Measurements from ENCODE around the gene ZNF428.
"Not testable (repeated sequence)": the region's sequence is repeated elsewhere in the genome, so short reads cannot be mapped to it uniquely, and the experiment has no call there.

Gene ZNF428

DNA sequence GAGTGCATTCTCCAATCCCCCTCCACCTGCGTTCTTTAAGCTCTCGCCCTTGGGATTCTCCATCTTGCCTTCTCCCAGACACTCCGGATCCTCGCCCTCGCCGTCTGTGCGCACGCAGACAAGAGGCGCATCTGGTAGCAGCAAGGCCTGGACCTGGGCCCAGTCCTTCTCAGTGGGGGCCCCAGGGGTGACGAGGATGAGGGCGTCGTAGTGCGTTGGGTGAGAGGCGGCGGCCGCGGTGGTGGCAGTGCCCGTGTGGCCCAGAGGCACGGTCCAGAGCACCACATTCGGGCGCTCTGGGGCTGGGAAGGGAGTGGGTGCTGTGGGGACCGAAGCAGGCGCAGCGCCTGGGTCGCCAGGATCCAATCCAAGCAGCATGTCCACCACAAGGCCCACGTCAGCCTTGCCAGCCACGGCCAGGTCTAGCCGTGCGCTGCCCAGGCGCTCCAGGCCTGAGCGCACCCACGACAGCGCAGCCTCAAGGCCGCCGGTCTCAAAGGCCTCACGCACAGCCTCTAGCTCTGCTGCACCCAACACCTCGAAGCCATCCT, 26.6 kb downstream of the ZNF428 start:
- no peak for DNase-seq (ENCODE audit: low read depth in 2 of 2)

DNA sequence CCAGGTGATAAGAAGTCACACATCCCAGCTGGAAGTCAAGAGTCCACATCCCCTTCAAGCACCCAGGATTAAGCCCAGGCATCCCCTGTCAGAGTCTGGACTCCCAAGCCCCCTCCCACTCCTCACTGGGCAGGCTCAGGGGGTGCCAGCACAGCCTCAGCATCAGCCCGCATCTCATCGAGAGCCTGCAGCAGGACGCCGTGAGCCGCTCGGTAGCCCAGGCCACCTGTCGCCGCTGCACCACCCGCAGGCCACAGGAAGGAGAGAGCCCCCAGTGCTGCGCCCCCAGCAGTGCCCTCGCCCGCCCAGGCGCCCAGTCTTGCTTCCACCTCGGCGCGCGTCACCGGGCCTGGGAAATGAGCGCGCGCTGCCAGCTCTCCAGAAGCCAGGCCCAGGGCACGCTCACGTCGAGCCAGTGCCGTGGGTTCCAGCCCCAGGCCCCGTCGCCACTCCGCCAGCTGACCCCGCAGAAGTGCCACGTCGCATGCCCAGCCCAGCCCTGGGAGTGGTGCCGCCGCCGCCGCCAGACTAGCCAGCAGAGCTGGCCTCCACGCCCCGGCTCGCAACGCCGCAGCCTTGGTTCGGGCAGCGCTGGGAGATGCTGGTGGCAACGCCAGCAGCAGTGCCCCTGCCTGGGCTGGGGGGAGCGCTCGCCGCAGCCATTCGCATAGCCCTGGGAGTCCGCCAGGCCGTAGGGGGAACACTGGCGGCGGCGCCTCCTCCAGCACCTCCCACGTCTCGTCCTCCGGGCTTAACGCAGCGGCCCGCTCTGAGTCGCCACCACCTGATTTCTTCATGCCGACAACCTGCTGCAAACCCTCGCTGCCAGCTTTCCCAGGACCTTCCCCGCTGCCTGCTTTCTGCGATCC, 27.3 kb downstream of the ZNF428 start:
- DNase-seq (ENCODE audit: low read depth in 2 of 2): no peak

DNA sequence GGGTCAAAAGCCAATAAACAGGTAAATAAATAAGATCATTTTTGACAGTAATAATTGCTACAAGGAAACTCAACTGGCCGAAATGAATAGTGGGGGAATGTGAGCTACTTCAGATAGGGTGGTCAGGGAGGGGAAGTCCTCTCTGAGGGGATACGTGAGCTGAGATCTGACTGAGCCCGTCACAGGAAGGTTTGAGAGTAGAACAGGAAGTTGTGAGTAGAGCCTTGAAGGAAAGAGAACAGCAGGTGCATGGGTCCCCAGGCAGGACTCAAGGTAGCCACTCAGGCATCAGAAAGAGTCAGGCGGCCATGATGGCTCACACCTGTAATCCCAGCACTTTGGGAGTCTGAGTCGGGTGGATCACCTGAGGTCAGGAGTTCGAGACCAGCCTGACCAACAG, 29.8 kb downstream of the ZNF428 start:
- no peak for DNase-seq (ENCODE audit: low read depth in 2 of 2)

DNA sequence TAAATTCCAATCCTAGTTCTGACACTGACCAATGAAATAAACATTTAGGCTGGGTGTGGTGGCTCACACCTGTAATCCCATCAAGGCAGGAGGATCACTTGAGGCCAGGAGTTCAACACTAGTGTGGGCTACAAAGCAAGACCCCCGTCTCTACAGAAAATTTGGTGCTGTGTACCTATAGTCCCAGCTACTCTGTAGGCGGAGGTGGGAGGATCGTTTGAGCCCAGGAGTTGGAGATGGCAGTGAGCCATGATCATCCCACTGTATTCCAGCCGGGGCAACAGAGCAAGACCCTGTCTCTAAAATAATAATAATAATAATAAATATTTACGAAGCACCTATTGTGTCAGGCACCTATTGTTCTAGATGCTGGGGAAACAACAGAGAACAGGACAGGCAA, 30.2 kb downstream of the ZNF428 start:
- no peak for DNase-seq (ENCODE audit: low read depth in 2 of 2)

DNA sequence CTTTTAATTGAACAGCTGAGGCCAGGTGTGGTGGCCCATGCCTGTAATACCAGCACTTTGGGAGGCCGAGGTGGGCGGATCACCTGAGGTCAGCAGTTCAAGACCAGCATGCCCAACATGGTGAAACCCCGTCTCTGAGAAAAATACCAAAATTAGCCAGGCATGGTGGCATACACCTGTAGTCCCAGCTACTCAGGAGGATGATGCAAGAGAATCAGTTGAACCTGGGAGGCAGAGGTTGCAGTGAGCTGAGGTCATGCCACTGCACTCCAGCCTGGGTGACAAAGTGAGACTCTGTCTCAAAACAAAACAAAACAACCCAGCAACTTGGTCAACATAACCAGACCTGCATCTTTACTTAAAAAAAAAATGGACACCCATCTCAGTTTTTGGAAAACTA, 32.4 kb downstream of the ZNF428 start:
- DNase-seq (ENCODE audit: low read depth in 2 of 2): not testable (repeated sequence)

DNA sequence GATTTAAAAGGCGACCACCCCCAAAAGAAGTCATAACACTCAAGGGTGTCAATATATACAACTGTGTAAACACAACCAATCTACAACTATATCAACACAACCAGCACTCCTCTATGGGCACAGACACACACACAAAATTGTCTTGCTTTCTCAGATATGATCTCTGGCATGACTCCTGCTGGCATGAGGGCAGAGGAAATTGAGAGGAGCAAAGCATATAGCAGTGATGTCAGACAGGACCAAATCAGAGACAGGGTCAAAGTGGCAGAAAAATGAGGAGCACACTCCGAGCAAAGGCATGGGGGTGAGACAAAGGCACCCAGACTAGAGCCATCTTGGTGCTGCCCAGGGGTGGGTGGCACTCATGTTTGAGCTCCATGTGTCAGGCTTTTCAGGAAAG, 33.1 kb downstream of the ZNF428 start:
- no peak for DNase-seq (ENCODE audit: low read depth in 2 of 2)

DNA sequence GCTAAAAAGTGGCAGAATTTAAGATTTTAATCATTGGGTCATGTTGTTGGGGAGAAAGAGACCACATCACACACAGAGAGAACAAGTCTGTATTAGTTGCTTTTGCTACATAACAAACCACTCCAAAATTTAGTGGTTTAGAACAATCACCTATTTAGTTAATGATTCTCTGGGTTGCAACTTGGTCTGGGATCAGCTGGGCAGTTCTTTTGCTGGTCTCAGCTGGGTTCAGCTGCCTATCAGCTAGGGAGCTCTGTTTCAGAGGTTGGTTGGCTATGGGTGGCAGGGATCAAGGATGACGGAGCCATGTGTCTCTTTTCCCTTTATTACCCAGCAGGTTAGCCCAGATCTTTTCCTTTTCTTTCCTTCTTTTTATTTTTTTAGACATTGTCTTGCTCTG, 34.9 kb downstream of the ZNF428 start:
- DNase-seq (ENCODE audit: low read depth in 2 of 2): no peak

DNA sequence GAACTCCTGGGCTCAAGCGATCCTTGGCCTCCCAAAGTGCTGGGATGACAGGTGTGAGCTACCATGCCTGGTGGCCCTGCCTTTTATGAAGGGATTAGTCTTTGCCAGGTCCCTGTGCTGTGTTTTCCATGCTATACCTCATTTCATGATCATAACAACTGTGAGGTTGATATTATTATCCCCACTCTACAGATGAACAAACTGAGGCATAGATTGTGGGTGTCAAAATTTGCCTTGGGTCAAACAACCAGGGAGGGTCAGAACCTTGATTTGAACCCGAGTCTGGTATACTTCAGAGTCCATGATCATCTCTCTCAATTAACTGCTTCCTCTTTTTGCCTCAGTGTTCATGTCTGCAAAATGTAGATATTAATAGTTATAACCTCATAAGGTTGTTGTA, 36.9 kb downstream of the ZNF428 start:
- DNase-seq (ENCODE audit: low read depth in 2 of 2): no peak

DNA sequence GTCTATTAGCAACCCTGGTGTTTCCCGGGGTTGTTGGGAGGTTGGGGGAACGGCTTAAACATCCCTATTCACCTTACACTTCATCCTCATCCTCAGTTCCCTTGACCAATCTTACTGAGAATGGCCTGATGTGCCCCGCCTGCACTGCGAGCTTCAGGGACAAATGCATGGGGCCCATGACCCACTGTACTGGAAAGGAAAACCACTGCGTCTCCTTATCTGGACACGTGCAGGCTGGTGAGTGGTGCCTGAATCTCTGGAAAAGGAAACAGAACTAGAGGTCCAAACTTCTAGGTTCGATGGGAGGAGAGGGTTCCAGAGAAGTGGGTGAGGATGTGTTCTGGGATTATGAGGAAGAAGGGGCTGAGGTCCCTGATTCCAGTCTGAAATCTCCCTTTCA, 38.0 kb downstream of the ZNF428 start:
- no peak for DNase-seq (ENCODE audit: low read depth in 2 of 2)

DNA sequence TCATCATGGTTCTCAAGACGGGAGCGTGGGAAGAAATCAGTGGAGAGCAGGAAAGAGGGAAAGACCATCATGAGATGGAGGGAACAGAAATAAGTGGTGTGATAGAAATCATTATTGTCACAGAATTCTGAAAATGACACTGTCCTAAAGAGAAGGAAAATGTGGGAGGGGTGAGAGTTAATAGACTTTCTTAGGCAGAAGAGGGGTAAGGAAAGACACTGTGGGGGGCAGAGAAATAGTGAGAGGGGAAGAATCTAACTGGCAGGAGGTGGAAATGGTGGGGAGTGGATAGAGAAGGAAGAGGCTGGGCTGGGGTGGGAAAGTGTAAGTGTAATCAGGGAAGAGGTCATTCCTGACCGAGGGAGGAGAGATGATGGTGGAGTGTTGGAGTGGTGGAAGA, 40.6 kb downstream of the ZNF428 start:
- DNase-seq (ENCODE audit: low read depth in 2 of 2): no peak

DNA sequence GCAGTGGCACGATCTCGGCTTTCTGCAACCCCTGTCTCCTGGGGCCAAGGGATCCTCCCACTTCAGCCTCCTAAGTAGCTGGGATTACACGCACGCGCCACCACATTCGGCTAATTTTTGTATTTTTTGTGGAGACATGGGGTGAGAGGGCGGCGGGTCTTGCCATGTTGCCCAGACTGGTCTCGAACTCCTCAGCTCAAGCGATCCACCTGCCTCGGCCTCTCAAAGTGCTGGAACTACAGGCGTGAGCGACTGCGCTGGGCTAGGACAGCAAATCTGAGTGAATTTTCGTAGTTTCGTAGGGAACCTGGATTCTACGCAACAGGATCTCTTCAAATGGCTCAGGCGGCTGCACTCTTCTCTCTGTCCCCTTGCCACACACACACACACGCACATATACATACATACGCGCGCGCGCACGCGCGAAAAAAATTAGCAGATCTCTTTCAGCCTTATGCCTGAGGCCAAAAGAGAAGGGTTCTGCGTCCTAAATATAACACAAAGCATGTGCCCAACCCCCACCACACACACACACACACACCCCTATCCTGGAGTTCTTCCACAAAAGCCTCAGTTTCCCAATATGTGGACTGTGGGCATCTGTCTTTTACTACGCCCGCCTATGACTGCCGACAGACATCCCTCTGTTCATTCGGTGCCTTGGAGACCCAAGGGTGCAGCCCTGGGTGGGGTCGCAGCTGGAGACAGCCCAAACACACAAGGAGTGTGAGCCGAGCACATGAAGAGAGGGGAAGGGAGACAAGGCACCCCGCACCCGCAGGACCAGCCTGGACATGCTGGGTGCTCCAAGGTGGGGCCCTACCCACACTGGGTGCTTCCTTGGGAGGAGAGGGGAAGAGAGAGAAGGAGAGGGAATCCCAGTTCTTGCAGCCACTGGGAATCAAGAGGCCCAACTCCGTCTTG, 43.2 kb downstream of the ZNF428 start:
- no peak for DNase-seq (ENCODE audit: low read depth in 2 of 2)

DNA sequence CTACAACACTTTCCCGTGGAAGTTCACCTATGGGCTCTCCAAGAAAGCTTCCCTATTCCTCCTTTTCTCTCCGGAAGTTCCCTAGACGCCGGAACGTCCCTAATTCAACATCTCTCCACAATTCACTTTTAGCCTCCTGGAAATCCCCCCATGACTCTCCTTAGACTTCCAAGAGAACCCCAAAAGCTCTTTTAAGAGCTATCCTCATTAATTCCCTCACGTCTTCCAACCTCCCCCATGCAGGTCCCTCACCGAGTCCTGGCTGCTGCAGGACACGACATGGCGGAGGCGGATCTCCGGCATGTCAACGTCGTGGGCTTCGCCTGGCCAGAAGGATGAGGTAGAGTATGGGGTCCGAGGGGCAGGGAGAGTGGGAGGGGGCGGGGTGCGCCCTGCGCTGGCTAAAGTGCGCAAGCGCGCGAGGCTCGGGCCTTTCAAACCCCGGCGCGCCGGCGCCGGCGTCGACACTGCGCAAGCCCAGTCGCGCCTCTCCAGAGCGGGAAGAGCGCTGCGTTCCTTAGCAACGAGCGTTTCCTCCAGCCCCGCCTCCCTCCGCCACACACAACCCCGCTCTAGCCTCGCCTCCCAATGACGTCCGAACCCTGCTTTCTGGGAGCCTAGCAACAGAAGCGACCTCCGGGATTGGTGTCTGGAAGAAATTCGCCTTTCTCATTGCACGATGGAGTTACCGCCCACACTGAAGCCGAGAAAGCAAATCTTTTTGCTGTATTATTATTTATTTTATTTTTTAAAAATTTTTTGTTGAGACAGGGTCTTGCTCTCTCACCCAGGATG, 44.1 kb downstream of the ZNF428 start, which contains the start of the genes PINLYP and XRCC1:
Gene PINLYP, plus strand, starts transcription at position 646 of the 795 bp plus-strand sequence. CDS start 1,391 bp downstream, outside the sequence.
Gene XRCC1, minus strand, starts transcription at position 372 of the 795 bp plus-strand sequence. Its CDS starts 69 bp downstream, at position 303.
- peak; percentile 82 to 90 for DNase-seq (ENCODE audit: low read depth in 2 of 2)

DNA sequence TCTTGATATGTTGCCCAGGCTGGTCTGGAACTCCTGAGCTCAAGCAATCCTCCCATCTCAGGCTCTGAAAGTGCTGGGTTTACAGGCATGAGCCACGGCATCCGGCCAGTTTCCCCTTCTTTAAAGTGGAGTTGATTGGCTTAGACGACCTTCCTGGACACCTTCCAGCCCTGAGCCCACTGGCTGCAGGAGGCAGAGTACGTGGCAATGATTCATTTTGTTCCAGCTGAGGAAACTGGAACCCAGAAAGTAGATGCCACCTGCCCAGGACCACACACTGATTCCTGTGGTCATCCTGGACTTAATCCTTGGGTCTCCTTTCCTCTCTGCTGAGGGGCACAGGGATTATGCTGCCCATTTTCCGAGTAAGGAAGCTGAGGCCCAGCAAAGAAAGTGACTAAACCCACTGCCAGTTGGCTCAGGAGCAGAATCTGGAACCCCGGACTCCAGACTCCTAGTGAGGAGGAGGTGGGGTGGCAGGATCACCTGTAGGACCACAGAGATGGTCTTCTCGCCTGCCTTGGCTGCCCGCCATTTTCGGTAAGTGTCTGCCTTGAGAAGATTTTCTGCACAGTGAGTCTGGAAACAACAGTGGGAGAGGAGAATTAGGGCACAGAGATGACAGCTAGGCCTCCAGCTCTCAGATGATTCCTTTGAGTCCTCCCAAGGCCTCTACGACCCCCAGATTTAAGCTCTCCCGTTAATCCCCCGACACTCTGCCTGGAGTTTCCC, 44.8 kb downstream of the ZNF428 start:
- DNase-seq (ENCODE audit: low read depth in 2 of 2): no peak

DNA sequence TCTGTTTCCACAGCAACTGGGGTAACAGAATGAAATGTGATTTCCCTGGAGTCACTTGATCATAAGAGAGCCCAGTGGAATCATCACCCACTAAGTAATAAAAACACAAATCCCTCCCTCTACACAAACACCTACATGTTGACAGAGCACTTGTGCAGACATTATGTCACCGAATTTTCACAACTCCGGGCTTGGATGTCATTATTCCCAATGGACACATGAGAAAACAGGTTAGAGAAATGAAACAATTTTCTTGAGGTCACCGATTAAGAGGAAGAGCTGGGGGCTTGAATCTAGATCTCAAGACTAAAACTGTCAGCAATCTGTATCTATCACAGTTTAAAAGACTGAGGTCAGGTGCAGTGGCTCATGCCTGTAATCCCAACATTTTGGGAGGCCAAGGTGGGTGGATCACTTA, 47.2 kb downstream of the ZNF428 start:
- no peak for DNase-seq (ENCODE audit: low read depth in 2 of 2)

DNA sequence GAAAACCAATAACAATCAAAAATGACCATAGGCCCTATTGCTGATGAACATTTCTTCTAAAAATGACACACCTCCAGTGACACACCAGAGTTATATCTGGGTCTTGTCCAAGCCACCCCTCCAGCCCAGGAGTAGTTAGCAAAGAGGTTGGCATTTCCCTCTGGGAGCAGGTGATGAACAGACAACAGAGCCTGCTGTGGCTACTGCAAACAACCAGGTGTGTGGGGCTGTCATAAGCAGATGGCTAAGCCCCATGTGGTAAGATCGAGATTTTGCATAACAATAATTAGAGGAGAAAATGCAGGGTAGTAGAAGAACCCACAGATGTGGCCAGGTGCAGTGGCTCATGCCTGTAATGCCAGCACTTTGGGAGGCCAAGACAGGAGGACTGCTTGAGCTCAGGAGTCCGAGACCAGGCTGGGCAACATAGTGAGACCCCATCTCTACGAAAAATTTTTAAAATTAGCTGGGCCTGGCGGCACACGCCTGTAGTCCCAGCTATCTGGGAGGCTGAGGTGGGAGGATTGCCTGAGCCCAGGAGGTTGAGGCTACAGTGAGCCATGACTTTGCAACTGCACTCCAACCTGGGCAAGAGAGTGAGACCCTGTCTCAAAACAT, 49.1 kb downstream of the ZNF428 start:
- no peak for DNase-seq (ENCODE audit: low read depth in 2 of 2)

DNA sequence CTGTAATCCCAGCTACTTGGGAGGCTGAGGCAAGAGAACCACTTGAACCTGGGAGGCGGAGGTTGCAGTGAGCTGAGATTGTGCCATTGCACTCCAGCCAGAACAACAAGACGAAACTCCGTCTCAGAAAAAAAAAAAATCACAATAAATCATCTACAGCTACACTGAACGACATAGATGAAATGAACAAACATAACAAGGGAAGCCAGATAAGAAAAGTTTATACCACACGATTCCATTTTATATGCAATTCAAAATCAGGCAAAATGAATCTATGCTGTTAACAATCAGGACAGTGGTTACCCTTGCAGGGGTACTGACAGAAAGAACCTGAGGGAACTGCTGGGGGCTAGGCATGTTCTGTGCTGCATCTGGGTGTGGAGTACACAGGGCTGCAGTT, 49.8 kb downstream of the ZNF428 start:
- no peak for DNase-seq (ENCODE audit: low read depth in 2 of 2)

DNA sequence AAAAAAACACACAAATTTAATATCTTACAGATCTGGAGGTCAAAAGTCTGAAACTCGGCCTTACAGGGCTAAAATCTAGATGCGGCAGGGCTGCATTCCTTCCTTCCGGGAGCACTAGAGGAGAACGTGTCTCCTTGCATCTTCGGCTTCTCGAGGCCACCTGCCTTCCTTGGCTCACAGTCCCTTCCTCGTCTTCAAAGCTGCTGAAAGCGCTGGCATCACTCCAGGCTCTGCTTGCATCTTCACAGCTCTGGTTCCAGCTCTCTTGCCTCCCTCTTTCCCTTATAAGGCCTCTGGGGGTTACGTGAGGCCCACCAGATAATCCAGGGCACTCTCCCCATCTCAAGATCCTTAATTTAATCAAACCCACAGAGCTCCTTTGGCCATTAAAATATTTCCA, 54.6 kb downstream of the ZNF428 start:
- no peak for DNase-seq (ENCODE audit: low read depth in 2 of 2)

DNA sequence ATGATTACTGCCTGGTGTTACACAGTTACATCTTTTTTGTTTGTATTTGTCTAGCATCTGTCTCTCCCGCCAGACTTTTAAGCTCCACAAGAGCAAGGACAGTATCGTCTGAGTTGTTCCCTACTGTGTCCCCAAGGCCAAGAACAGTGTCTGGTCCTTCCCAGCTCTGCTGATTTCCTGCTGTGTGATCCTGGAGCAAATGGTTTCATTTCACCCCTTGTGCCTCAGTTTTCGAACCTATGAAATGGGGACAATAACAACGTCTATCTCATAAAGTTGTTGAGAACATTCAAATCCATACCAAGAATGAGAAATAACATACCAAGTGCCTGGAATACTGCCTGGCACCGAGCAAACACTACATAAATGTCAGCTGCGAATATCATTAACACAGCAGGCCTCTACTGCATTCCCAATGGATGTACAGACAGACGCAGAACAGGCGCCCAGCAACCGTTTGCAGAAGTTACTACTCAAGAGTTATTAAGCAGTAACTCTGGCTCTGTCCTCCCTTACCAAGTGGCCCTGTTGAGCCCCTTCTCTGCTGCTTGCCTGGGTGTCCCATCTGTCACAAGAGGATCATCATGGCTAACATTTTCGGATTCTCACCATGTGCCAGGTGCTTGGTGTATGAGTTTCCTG, 55.5 kb downstream of the ZNF428 start:
- DNase-seq (ENCODE audit: low read depth in 2 of 2): no peak

DNA sequence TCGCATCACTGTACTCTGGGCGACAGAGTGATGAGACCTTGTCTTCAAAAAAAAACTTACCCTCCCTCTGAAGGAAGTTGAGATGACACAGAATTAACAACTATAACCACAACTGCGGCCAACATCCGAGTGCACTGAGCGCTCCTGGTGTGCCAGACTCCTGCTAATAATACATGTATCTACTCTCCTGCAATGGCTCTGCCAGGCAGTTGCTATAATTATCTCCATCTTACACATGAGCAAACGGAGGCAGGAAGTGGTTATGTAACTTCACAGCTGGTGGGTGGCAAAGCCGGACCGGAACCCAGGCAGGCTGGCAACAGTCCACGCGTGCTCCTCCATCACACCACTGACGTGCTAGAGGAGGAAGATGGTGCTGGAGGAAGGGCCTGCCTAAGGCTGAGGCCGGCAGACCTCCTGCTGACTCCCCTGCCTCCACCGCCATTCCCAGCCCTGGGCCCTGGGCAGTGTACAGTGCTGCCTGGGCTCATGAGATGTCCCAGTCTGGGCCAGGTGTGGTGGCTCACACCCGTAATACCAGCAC, 56.7 kb downstream of the ZNF428 start:
- peak; percentile 30 to 55 for DNase-seq (ENCODE audit: low read depth in 2 of 2)
